ENCODE results near the gene ERBB2.

GRCh38 chr17:39667262-39667944, 32.5 kb upstream of the ERBB2 start:
- TF ChIP-seq CTCF (IDR thresholded peaks at IDR 0.05) (no peak), POLR2A (IDR thresholded peaks at IDR 0.05) (no peak)

All from Peyer's patch (tissue), 4 donors.